Measurements from ENCODE around the gene NHERF1. TPM values are rescaled to one million over a fixed set of nuclear protein-coding genes. Genes with fewer than 3 reads are reported as not detected.

The NHERF1 gene
- total RNA-seq, 5 donors from 2014 or later (not counting 1 experiment from before 2014, with no cell fraction given): 104 to 260 (median 223) TPM

GRCh38 chr17:74763565-74764387 lies 15.3 kb downstream of the NHERF1 start:
- Mint-ChIP-seq H3K4me1 (peaks cover 23 to 55% (median 49%) of the 10 kb centered on the region in 3 donors), H3K27ac (peak overlapping the region in 1 of 2 donors; percentile 67), H3K36me3 (peaks cover 17% of the 10 kb centered on the region), H3K9me3 (no peaks in the 10 kb centered on the region), H3K27me3 (no peaks in the 10 kb centered on the region), H3K4me3 (no peak overlapping the region)
- peaks cover 17 to 76% of the 10 kb centered on the region in 2 experiments for H3K4me1 ChIP-seq (ENCODE audit: control insufficient read depth in 1 of 2, extremely low read depth in 1 of 2, insufficient read depth in 2 of 2, low read length in 2 of 2)
- no peak for ATAC-seq (replicated peaks in 1 of 4)
- no peaks in the 10 kb centered on the region for H3K27me3 ChIP-seq (replicated peaks in 1 of 2; ENCODE audit: control insufficient read depth in 2 of 2, extremely low read depth in 1 of 2, insufficient read depth in 2 of 2, low read length in 1 of 2)
- DNase-seq: no peak
- no peaks in the 10 kb centered on the region for H3K9me3 ChIP-seq
- POLR2A ChIA-PET: no interaction called here
- no peak overlapping the region for H3K4me3 ChIP-seq (ENCODE audit: control insufficient read depth in 1 of 2, extremely low read depth in 1 of 2, low read length in 1 of 2)
- no peak overlapping the region for H3K27ac ChIP-seq (ENCODE audit: low read length)
- CTCF ChIA-PET: no interaction called here
- H3K36me3 ChIP-seq (ENCODE audit: control insufficient read depth in 2 of 2, extremely low read depth in 1 of 2, insufficient read depth in 1 of 2, low read length in 1 of 2): peaks cover 36 to 80% of the 10 kb centered on the region in 2 donors
- WGBS (ENCODE audit: insufficient coverage): 92% methylated on average over 5 of the region's 16 CpGs

GRCh38 chr17:74764751-74765286 lies 16.4 kb downstream of the NHERF1 start:
- Histone ChIP-seq H3K27me3 (replicated peaks in 1 of 2; ENCODE audit: control insufficient read depth in 2 of 2, extremely low read depth in 1 of 2, insufficient read depth in 2 of 2, low read length in 1 of 2) (no peaks in the 10 kb centered on the region), H3K27ac (ENCODE audit: low read length) (no peak overlapping the region), H3K9me3 (no peaks in the 10 kb centered on the region), H3K36me3 (ENCODE audit: control insufficient read depth in 2 of 2, extremely low read depth in 1 of 2, insufficient read depth in 1 of 2, low read length in 1 of 2) (peaks cover 39 to 86% of the 10 kb centered on the region in 2 donors), H3K4me1 (ENCODE audit: control insufficient read depth in 1 of 2, extremely low read depth in 1 of 2, insufficient read depth in 2 of 2, low read length in 2 of 2) (peaks cover 7 to 76% of the 10 kb centered on the region in 2 experiments), H3K4me3 (ENCODE audit: control insufficient read depth in 1 of 2, extremely low read depth in 1 of 2, low read length in 1 of 2) (no peak overlapping the region)
- Mint-ChIP-seq H3K4me3 (no peak overlapping the region), H3K4me1 (peaks cover 22 to 50% (median 43%) of the 10 kb centered on the region in 3 donors), H3K36me3 (peaks cover 18% of the 10 kb centered on the region), H3K27me3 (no peaks in the 10 kb centered on the region), H3K27ac (peak overlapping the region; percentile 52), H3K9me3 (no peaks in the 10 kb centered on the region)
- POLR2A ChIA-PET: no interaction called here
- ATAC-seq (replicated peaks in 1 of 4) (peak in 1 of 4 experiments; percentile 23), DNase-seq (no peak)
- 67% methylated on average over 1 of the region's 4 CpGs for WGBS (ENCODE audit: insufficient coverage)
- CTCF ChIA-PET: interaction anchor here in 1 of 2 donors (0.5 kb wide), 1 partner anchor 18 kb away, joined by 3 read pairs; no protein-coding TSS in a partner anchor

- Mint-ChIP-seq H3K4me3 (no peak overlapping the region), H3K27me3 (no peaks in the 10 kb centered on the region), H3K4me1 (peaks cover 25 to 44% (median 38%) of the 10 kb centered on the region in 3 donors), H3K27ac (peak overlapping the region in 1 of 2 donors; percentile 80), H3K9me3 (no peaks in the 10 kb centered on the region), H3K36me3 (peaks cover 27% of the 10 kb centered on the region)
- no CpG with 5 or more reads among the region's 2 CpGs for WGBS (ENCODE audit: insufficient coverage)
- DNase-seq: no peak
- Histone ChIP-seq H3K27me3 (replicated peaks in 1 of 2; ENCODE audit: control insufficient read depth in 2 of 2, extremely low read depth in 1 of 2, insufficient read depth in 2 of 2, low read length in 1 of 2) (no peaks in the 10 kb centered on the region), H3K36me3 (ENCODE audit: control insufficient read depth in 2 of 2, extremely low read depth in 1 of 2, insufficient read depth in 1 of 2, low read length in 1 of 2) (peaks cover 33 to 94% of the 10 kb centered on the region in 2 donors), H3K9me3 (no peaks in the 10 kb centered on the region), H3K4me3 (ENCODE audit: control insufficient read depth in 1 of 2, extremely low read depth in 1 of 2, low read length in 1 of 2) (no peak overlapping the region), H3K27ac (ENCODE audit: low read length) (peak overlapping the region; percentile 7), H3K4me1 (ENCODE audit: control insufficient read depth in 1 of 2, extremely low read depth in 1 of 2, insufficient read depth in 2 of 2, low read length in 2 of 2) (peaks cover 0 to 74% of the 10 kb centered on the region in 2 experiments)
- POLR2A ChIA-PET: no interaction called here
- no peak for ATAC-seq (replicated peaks in 1 of 4)
- CTCF ChIA-PET: interaction anchor here in 1 of 2 donors (0.7 to 1.1 kb wide), 2 partner anchors 22 to 109 kb away, joined by 3 to 7 read pairs; no protein-coding TSS in a partner anchor
These were observed 18.0 kb downstream of the NHERF1 start for GRCh38 chr17:74766413-74766812.

GRCh38 chr17:74767111-74767516 lies 18.7 kb downstream of the NHERF1 start:
- CTCF ChIA-PET: interaction anchor here (1.1 to 1.4 kb wide), 2 partner anchors 21 to 110 kb away, joined by 4 to 7 read pairs; no protein-coding TSS in a partner anchor
- peaks cover 25 to 40% (median 37%) of the 10 kb centered on the region in 3 donors for H3K4me1 Mint-ChIP-seq
- no peaks in the 10 kb centered on the region for H3K27me3 Mint-ChIP-seq
- H3K9me3 Mint-ChIP-seq: no peaks in the 10 kb centered on the region
- H3K9me3 ChIP-seq: no peaks in the 10 kb centered on the region
- H3K4me3 ChIP-seq (ENCODE audit: control insufficient read depth in 1 of 2, extremely low read depth in 1 of 2, low read length in 1 of 2): no peak overlapping the region
- peaks cover 29% of the 10 kb centered on the region for H3K36me3 Mint-ChIP-seq
- no peak overlapping the region for H3K4me3 Mint-ChIP-seq
- peaks cover 31 to 94% of the 10 kb centered on the region in 2 donors for H3K36me3 ChIP-seq (ENCODE audit: control insufficient read depth in 2 of 2, extremely low read depth in 1 of 2, insufficient read depth in 1 of 2, low read length in 1 of 2)
- no peak overlapping the region for H3K27ac Mint-ChIP-seq
- no peaks in the 10 kb centered on the region for H3K27me3 ChIP-seq (replicated peaks in 1 of 2; ENCODE audit: control insufficient read depth in 2 of 2, extremely low read depth in 1 of 2, insufficient read depth in 2 of 2, low read length in 1 of 2)
- POLR2A ChIA-PET: no interaction called here
- DNase-seq: no peak
- 86% methylated on average over 4 of the region's 10 CpGs for WGBS (ENCODE audit: insufficient coverage)
- no peak overlapping the region for H3K27ac ChIP-seq (ENCODE audit: low read length)
- H3K4me1 ChIP-seq (ENCODE audit: control insufficient read depth in 1 of 2, extremely low read depth in 1 of 2, insufficient read depth in 2 of 2, low read length in 2 of 2): peaks cover 0 to 67% of the 10 kb centered on the region in 2 experiments
- ATAC-seq (replicated peaks in 1 of 4): no peak

- DNase-seq (no peak), ATAC-seq (replicated peaks in 1 of 4) (no peak)
- peaks cover 36 to 95% of the 10 kb centered on the region in 2 donors for H3K36me3 ChIP-seq (ENCODE audit: control insufficient read depth in 2 of 2, extremely low read depth in 1 of 2, insufficient read depth in 1 of 2, low read length in 1 of 2)
- H3K27me3 ChIP-seq (replicated peaks in 1 of 2; ENCODE audit: control insufficient read depth in 2 of 2, extremely low read depth in 1 of 2, insufficient read depth in 2 of 2, low read length in 1 of 2): no peaks in the 10 kb centered on the region
- H3K9me3 ChIP-seq: no peaks in the 10 kb centered on the region
- H3K27ac ChIP-seq (ENCODE audit: low read length): peak overlapping the region; percentile 10
- 70% methylated on average over 14 of the region's 17 CpGs for WGBS (ENCODE audit: insufficient coverage)
- H3K4me1 Mint-ChIP-seq: peaks cover 30 to 41% (median 36%) of the 10 kb centered on the region in 3 donors
- H3K4me3 ChIP-seq (ENCODE audit: control insufficient read depth in 1 of 2, extremely low read depth in 1 of 2, low read length in 1 of 2): no peak overlapping the region
- no peaks in the 10 kb centered on the region for H3K9me3 Mint-ChIP-seq
- POLR2A ChIA-PET: no interaction called here
- peaks cover 38% of the 10 kb centered on the region for H3K36me3 Mint-ChIP-seq
- peak overlapping the region; percentile 68 to 72 for H3K27ac Mint-ChIP-seq
- no peaks in the 10 kb centered on the region for H3K27me3 Mint-ChIP-seq
- peaks cover 0 to 64% of the 10 kb centered on the region in 2 experiments for H3K4me1 ChIP-seq (ENCODE audit: control insufficient read depth in 1 of 2, extremely low read depth in 1 of 2, insufficient read depth in 2 of 2, low read length in 2 of 2)
- H3K4me3 Mint-ChIP-seq: no peak overlapping the region
- CTCF ChIA-PET: interaction anchor here in 1 of 2 donors (1.4 kb wide), 1 partner anchor 22 kb away, joined by 4 read pairs; no protein-coding TSS in a partner anchor
These were observed 19.8 kb downstream of the NHERF1 start for GRCh38 chr17:74768069-74768762.

- ATAC-seq (replicated peaks in 1 of 4) (no peak), DNase-seq (no peak)
- peaks cover 31 to 43% (median 38%) of the 10 kb centered on the region in 3 donors for H3K4me1 Mint-ChIP-seq
- H3K27ac Mint-ChIP-seq: peak overlapping the region; percentile 68 to 72
- Histone ChIP-seq H3K27ac (ENCODE audit: low read length) (no peak overlapping the region), H3K9me3 (no peaks in the 10 kb centered on the region), H3K4me1 (ENCODE audit: control insufficient read depth in 1 of 2, extremely low read depth in 1 of 2, insufficient read depth in 2 of 2, low read length in 2 of 2) (peaks cover 0 to 60% of the 10 kb centered on the region in 2 experiments), H3K4me3 (ENCODE audit: control insufficient read depth in 1 of 2, extremely low read depth in 1 of 2, low read length in 1 of 2) (no peak overlapping the region), H3K36me3 (ENCODE audit: control insufficient read depth in 2 of 2, extremely low read depth in 1 of 2, insufficient read depth in 1 of 2, low read length in 1 of 2) (peaks cover 36 to 95% of the 10 kb centered on the region in 2 donors), H3K27me3 (replicated peaks in 1 of 2; ENCODE audit: control insufficient read depth in 2 of 2, extremely low read depth in 1 of 2, insufficient read depth in 2 of 2, low read length in 1 of 2) (no peaks in the 10 kb centered on the region)
- no peaks in the 10 kb centered on the region for H3K27me3 Mint-ChIP-seq
- peaks cover 40% of the 10 kb centered on the region for H3K36me3 Mint-ChIP-seq
- H3K4me3 Mint-ChIP-seq: no peak overlapping the region
- no peaks in the 10 kb centered on the region for H3K9me3 Mint-ChIP-seq
- ChIA-PET CTCF (interaction anchor here (1.0 to 2.7 kb wide), 3 partner anchors 17 to 31 kb away, joined by 3 to 19 read pairs (median 5); partner anchors contain the start of gene RAB37 (in 1 of the 2)), POLR2A (no interaction called here)
- 71% methylated on average over 3 of the region's 7 CpGs for WGBS (ENCODE audit: insufficient coverage)
These were observed 20.3 kb downstream of the NHERF1 start for GRCh38 chr17:74768763-74769114.
